DMS 273 (cell line): ENCODE data around the gene MRNIP.

ENCODE experiments used
- DNase-seq: peaks from one replicate; lab custom pipeline; 2025; ENCODE audit not compliant: unreplicated experiment; lab: John Stamatoyannopoulos, UW

The MRNIP gene

GRCh38 chr5:179889885-179890284, 31.3 kb upstream of the MRNIP start:
- no peak for DNase-seq

DNA sequence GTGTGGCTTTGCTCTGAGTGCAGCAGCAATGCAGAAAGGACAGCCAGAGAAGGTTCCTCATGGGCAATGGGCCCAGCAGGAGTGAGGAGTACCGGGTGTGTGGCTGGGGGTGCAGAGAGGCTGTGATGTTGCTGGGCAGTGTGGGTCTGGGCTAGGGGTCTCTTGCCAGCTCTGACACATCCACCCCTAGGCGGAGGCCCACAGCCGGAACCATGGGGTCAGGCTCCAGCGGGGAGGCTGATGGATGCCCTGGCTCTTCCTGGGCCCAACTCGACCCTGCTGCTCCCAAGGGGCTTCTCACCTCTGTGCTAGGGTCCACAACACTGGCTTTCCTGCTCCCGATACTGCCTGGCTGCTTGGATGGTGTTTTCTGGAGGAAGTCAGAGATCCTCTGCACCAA, 29.2 kb upstream of the MRNIP start:
- DNase-seq, result no peak

GRCh38 chr5:179887095-179887494, 28.5 kb upstream of the MRNIP start:
- DNase-seq, result no peak

DNA sequence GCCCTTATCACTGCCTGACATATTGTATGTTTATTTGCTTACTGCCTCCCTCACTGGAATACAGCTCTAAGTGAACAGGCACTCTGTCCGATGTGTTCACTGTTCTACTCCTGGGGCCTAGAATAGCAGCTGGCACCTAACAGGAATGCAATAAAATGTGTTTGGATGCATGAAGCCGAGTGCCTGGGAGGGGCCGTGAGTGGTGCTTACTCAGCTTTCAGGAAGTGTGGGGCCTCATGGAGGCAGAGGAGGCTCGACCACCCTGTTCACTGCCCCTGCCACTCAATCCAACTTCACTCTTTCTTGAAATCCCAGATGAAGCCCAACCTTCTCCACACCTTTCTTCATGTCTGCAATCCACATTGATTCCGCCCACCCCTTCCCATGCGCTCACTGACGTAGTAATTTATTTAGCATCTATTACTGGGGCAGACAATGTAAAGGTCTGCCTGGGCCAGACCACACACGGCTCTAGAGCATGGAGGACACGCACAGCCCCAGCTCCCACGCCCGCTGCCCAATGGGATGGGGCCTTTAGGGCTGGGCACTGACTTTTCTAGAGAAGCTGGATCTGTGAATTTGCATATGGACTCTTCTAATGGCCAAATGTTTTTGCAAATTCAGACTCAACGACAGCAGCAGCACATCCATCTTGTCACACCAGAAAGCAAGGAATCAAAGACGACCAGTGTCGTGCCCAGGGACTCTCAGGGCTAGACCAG, 27.7 kb upstream of the MRNIP start:
- no peak for DNase-seq

DNA sequence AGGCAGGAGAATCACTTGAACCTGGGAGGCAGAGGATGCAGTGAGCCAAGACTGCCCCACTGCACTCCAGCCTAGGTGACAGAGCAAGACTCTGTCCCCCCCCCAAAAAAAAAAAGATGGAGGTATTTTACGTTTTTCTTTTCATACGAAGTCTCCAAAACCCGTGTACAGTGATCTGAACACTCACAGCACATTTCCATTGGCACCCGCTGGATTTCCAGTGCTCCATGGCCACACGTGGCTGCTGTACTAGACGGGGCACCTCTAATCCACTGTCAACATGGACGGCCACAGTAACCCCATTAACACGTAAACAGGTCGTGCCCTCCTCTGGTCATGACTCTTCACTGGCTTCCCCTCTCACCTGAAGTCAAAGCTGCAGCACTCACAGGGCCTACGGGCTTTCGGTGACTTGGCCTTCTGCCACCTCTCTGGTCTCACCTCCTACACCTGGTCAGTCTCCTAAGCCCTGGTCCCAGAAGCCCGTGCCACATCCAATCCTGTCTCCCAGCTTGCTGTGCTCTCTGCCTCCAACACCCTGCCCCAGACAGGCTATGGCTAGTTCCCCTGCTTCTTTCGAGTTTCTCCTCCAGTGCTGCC, 27.0 kb upstream of the MRNIP start:
- DNase-seq, result no peak

GRCh38 chr5:179883163-179883562, 24.5 kb upstream of the MRNIP start:
- no peak for DNase-seq

DNA sequence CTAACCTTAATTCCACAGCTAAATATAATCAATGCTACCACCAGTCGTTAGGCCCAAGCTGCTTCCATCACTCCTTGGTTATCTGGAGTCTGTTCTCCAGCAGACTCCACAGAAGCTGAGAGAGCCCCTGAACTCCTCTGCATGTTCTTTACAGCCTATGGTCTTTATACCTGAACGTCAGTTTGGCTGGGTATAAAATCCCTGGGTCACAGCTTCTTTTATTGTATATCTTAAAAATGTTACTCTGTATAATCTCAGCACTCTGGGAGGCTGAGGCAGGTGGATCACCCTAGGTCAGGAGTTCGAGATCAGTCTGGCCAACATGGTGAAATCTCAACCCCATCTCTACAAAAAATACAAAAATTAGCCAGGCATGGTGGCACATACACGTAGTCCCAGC, 23.7 kb upstream of the MRNIP start:
- DNase-seq, result no peak

DNA sequence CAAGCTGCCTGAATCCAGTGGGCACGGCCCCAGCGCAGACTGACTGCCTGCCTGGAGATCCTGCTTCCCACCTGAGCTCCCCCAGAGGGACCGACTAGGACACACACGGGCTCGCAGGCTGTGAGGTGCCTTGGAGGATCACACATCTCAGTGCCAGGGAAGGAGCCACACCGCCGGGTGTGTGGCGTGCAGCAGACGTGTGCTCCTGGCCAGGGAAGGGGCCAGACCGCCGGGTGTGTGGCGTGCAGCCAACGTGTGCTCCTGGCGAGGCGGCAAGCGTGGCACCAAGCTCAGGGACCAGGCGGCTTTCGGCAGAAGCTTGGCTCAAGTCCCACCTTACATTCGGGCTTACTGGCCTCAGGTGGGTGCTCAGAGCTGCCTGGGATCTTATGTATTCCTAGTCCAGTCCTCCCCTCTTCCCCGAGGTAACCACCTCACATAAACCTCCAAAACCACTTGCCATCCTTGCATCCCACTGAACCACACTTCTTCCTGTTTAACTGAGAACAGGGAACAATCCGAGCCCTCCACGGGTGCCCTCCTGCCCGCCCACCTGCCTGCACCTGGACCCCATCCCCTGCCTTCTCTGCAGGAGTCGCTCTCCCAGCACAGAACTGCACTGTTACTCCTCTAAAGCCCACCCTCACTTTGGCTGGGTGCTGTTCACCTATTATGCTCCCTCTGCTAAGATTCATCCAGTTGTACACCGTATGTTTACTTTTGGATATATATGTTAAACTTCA, 22.4 kb upstream of the MRNIP start:
- no peak for DNase-seq

GRCh38 chr5:179880066-179880650, 21.5 kb upstream of the MRNIP start:
- no peak for DNase-seq

GRCh38 chr5:179879690-179880010, 21.0 kb upstream of the MRNIP start:
- DNase-seq, result no peak

- DNase-seq, result no peak
Observed at GRCh38 chr5:179879003-179879689, 20.5 kb upstream of the MRNIP start.

DNA sequence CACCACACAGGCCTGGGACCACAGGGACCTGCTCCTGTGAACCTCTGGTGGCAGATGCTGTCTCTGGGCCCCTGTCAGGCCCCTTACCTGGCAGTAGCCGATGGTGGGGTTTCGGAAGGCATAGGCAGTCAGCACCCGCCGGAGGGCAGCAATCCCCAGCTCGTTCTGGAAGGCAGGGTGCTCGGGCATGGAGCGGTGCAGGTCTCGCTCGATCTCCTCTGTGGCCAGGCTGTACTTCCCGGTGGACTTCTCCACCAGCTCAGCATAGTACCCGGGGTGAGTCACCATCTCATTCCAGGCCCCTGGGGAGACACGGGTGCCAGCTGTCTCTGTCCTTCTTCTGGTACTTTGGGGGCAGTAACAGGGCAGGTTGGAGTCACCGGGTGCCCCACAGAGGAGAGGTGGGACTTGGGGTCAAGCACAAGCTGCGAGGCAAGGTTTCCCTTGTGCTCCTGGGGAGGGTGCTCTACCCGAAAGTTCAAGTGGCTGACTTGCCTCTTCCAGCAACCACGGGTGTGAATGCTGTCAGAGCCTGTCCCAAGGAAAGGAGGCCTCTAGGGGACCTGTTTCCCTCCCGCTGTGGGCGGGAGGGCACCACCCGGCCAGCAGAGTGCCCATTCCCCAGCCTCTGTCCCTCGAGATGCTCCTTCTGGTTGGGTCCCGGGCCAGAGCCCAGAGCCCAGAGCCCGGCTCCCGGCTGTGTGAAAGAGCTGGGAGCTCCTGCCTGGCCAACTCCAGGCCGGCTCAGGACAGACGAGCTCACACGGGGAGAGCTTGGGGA, 19.8 kb upstream of the MRNIP start:
- DNase-seq, result no peak

GRCh38 chr5:179876610-179876952, 18.0 kb upstream of the MRNIP start:
- DNase-seq, result no peak

GRCh38 chr5:179875741-179876609, 17.4 kb upstream of the MRNIP start:
- no peak for DNase-seq

DNA sequence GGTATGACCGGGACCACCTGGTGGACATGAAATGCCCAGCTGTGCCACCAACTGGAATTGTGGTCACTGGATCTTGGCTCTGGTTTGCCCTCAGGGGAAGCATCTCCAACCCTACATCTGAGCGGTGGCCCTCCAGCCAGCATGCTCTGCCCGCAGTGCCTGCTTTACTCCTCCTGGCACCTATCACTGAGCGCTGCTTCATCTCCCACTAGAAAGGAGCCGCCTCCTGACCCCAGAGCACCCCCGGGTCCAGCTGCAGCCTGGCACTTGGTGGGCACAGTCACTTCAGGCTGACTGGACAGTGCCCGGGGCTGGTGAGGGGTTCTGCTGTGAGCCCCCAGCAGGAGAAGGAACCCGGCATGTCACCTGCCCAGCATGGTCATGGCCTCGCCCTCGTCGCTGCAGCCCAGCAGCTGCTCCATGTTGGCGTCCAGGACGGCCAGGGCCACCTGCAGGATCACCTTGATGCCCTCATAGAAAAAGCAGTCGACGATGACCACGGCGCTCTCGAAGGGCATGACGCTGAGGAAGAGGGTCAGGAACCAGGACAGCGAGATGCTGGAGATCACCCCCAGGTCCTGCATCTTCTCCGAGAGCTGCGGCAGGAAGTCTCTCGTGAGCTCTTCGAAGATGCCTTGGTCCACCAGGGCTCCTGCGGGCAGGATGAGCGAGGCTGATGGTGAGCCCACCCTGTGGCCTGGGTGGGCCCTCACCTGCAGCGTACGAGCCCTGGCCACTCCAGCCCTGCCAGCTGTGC, 16.1 kb upstream of the MRNIP start:
- DNase-seq, result no peak

DNA sequence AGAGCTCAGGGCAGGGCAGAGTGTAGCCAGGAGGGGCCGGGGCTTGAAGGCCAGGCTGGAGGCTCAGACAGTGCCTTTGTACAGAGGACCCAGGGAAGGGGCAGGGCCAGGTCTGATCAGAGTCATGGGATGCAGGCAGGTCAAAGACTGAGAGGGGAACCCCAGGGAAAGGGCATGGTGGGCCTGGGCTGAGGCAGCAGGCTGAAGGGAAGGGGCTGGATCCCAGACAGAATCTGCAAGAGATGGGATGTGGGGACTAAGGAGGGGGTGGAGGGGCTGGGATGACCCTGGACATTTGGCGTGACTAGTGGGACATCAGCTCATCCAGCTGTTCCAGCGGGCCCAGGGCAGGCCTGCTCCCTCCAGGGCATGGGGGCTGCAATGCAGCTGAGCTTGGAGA, 15.5 kb upstream of the MRNIP start:
- DNase-seq, result no peak

- no peak for DNase-seq
Observed at GRCh38 chr5:179873588-179874110, 15.0 kb upstream of the MRNIP start.

GRCh38 chr5:179872828-179873575, 14.4 kb upstream of the MRNIP start:
- no peak for DNase-seq
